ENCODE data around the gene HNRNPAB.

HNRNPAB gene

DNA sequence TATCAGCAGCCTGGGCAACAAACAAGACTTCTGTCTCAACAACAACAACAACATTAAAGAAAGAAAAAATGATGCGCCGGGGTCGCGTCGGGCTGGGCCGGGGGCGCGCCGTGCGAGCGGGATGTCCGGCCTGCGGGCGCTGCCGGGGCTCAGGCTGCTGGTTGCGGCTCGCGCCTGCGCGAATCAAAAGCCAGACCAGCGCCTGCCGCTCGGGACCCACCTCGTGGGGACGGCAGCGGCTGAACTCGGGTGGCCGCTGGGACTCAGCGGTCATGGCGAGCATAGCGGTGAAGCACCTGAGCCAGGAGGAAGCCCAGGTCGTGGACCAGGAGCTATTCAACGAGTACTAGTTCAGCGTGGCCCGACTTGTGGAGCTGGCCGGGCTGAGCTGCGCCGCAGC is 38.8 kb upstream of the HNRNPAB start:
- no peak overlapping the region for H3K4me3 ChIP-seq (ENCODE audit: low read depth, low read length)
- TF ChIP-seq, protein P1, sequence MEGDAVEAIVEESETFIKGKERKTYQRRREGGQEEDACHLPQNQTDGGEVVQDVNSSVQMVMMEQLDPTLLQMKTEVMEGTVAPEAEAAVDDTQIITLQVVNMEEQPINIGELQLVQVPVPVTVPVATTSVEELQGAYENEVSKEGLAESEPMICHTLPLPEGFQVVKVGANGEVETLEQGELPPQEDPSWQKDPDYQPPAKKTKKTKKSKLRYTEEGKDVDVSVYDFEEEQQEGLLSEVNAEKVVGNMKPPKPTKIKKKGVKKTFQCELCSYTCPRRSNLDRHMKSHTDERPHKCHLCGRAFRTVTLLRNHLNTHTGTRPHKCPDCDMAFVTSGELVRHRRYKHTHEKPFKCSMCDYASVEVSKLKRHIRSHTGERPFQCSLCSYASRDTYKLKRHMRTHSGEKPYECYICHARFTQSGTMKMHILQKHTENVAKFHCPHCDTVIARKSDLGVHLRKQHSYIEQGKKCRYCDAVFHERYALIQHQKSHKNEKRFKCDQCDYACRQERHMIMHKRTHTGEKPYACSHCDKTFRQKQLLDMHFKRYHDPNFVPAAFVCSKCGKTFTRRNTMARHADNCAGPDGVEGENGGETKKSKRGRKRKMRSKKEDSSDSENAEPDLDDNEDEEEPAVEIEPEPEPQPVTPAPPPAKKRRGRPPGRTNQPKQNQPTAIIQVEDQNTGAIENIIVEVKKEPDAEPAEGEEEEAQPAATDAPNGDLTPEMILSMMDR (IDR thresholded peaks at IDR 0.05; ENCODE audit: low read depth, low read length) = no peak

DNA sequence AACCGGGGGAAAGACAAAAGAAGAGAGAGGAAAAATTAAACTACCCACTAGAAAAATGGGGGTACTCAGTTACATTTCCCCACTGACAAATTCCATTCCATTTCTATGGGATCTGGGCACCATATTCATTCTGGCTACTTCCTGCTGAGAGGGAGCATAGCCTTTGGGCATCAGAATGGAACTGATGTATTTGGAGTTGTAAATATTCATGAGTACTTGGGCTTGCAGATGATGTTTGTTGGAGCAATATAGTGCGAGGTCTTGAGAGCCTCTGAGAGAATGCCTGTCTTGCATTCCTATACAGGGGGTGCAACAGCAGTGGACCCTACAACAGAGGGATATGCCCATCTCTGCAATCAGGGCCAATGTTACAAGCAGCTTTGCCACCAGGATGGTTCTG is 33.9 kb upstream of the HNRNPAB start:
- TF ChIP-seq, protein P1 (IDR thresholded peaks at IDR 0.05; ENCODE audit: low read depth, low read length) = no peak
- Histone ChIP-seq H3K27me3 (0 out of 2 replicates have a peak, but pooled peaks cover 2% of the 10 kb centered on the region), H3K4me3 (ENCODE audit: low read depth, low read length) (no peak overlapping the region), H3K4me1 (no peaks in the 10 kb centered on the region), H3K36me3 (no peaks in the 10 kb centered on the region), H3K9me3 (no peaks in the 10 kb centered on the region)
- no peak for DNase-seq

More for the DNA sequence above, 38.8 kb upstream of the HNRNPAB start:
- Histone ChIP-seq H3K27me3 (peaks cover 8% of the 10 kb centered on the region), H3K9me3 (no peaks in the 10 kb centered on the region), H3K4me1 (no peaks in the 10 kb centered on the region), H3K36me3 (no peaks in the 10 kb centered on the region)
- no peak for DNase-seq

DNA sequence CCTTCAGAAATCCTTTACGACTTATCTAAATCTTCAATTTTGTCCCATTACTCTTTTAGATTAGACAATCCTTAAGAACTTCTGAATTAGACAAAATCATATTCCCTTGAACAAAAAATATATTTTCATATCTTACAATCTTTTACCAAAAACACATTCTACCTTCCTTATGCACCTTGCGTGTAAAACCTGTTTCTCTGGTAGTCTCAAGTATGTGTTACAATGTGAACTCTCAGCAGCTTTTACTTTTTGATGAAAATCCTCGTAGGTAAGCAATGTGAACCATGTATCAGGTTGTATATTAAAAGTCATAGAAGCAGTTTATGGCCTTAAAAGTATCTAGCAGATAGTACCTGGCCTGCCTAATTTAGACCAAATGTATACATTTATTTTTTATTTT is 29.9 kb upstream of the HNRNPAB start:
- DNase-seq = no peak
- H3K27me3 ChIP-seq = no peaks in the 10 kb centered on the region
- H3K36me3 ChIP-seq = no peaks in the 10 kb centered on the region
- H3K9me3 ChIP-seq = no peaks in the 10 kb centered on the region
- H3K4me3 ChIP-seq (ENCODE audit: low read depth, low read length) = no peak overlapping the region
- TF ChIP-seq, protein P1 (IDR thresholded peaks at IDR 0.05; ENCODE audit: low read depth, low read length) = no peak
- H3K4me1 ChIP-seq = no peaks in the 10 kb centered on the region

DNA sequence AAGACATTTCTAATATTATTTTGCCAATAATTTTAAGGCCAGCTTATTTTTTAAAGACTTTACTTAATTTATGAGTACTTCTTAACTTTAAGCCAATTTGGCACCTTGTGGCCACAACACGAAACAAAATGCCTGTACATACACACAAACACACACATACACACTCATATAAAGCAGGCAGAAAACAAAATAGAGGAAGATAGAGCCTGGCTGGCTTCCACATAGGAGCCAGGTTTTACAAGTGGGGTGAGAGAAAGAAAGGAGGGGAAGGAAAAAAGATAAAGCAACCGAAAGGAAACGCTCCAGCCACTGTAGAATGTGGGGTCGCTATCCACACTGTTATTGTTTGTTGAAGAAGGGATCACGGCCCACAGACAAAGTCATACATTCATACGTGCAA is 27.5 kb upstream of the HNRNPAB start:
- no peaks in the 10 kb centered on the region for H3K36me3 ChIP-seq
- no peaks in the 10 kb centered on the region for H3K9me3 ChIP-seq
- TF ChIP-seq, protein P1 (IDR thresholded peaks at IDR 0.05; ENCODE audit: low read depth, low read length) = no peak
- no peak overlapping the region for H3K4me3 ChIP-seq (ENCODE audit: low read depth, low read length)
- DNase-seq = no peak
- no peaks in the 10 kb centered on the region for H3K27me3 ChIP-seq
- H3K4me1 ChIP-seq = no peaks in the 10 kb centered on the region

DNA sequence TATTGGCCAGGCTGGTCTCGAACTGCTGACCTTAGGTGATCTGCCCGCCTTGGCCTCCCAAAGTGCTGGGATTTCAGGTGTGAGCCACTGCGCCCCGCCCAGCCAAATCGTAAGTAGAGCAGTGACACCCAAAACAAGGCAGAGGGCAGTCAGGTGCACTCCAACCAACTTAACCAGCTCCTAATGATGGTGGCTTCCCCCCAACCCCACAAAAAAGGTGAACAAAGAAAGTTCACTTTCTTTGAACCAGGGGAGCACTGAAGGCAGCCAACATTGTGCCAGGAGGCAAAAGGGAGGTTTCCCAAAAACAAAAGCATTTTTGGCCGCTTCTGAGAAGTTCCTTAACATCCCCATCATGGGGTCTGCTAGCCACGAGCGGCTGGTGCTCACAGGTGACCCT is 26.8 kb upstream of the HNRNPAB start:
- H3K4me3 ChIP-seq (ENCODE audit: low read depth, low read length) = no peak overlapping the region
- H3K4me1 ChIP-seq = no peaks in the 10 kb centered on the region
- TF ChIP-seq, protein P1 (IDR thresholded peaks at IDR 0.05; ENCODE audit: low read depth, low read length) = no peak
- DNase-seq = no peak
- H3K27me3 ChIP-seq = no peaks in the 10 kb centered on the region
- H3K9me3 ChIP-seq = no peaks in the 10 kb centered on the region
- H3K36me3 ChIP-seq = no peaks in the 10 kb centered on the region

DNA sequence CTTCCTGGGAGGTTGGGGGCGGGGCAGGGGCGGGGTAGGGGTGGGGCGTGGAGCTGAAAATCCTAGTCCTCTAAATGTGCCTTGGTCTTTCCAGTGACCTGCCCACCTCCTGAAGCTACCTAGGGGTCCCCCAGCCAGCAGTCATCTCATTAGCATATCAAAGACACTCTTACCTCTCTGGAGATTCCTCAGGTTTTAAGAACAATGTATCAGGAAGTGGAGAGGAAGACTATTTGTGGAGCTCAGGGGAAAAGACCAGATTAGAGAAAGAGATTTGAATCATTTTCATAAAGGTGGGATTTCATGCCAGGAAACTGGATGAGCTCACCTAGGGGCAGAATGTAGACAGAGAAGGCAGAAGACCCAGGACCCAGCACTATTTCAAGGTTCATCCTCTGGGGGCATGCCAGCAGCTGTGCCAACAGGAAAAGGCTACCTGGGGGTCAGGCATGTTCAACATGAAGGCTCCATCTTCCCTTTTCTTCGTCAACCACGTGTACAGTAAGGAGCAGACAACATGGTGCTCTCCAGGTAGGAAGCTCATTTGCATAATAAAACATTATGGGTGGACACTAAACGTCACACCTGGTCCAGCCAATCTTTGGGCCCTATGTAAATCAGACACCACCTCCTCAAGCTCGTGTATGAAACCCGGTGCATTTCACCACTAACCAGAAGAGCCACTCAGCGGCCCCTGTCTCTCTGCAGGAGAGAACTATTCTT is 24.0 kb upstream of the HNRNPAB start:
- Histone ChIP-seq H3K4me3 (ENCODE audit: low read depth, low read length) (no peak overlapping the region), H3K4me1 (no peaks in the 10 kb centered on the region), H3K9me3 (no peaks in the 10 kb centered on the region), H3K36me3 (no peaks in the 10 kb centered on the region), H3K27me3 (no peaks in the 10 kb centered on the region)
- DNase-seq = no peak
- TF ChIP-seq, protein P1 (IDR thresholded peaks at IDR 0.05; ENCODE audit: low read depth, low read length) = no peak

Data from BE2C (cell line).